GM19372 (cell line): Measurements from ENCODE around the gene SLC6A16.
"Not testable (repeated sequence)": the region's sequence is repeated elsewhere in the genome, so short reads cannot be mapped to it uniquely, and the experiment has no call there.

ENCODE experiments used
- ATAC-seq: cut with Tn5 transposase; IDR thresholded peaks from one replicate; pipeline ENCODE4 v1.9.1; 2021; ENCODE audit warnings: mild to moderate bottlenecking, low read depth, moderate library complexity; ENCODE audit not compliant: unreplicated experiment

The SLC6A16 gene

GRCh38 chr19:49332691-49333417 is 7.9 kb upstream of the SLC6A16 start:
- not testable (repeated sequence) for ATAC-seq

- no peak for ATAC-seq
Observed at GRCh38 chr19:49331616-49332055, 6.6 kb upstream of the SLC6A16 start.

DNA sequence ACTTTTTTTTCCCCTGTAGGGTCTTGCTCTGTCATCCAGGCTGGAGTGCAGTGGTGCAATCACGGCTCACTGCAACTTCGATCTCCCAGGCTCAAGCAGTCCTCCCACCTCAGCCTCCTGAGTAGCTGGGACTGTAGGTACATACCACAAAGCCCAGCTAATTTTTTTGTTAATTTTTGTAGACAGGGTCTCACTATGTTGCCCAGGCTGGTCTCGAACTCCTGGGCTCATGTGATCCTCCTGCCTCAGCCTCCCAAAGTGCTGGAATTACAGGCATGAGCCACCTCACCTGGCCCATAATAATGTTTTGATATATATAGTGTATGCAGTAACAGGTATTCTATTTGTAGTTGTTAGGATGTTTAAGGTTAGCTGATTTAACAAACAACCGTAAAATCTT is 6.2 kb upstream of the SLC6A16 start:
- ATAC-seq, result not testable (repeated sequence)

DNA sequence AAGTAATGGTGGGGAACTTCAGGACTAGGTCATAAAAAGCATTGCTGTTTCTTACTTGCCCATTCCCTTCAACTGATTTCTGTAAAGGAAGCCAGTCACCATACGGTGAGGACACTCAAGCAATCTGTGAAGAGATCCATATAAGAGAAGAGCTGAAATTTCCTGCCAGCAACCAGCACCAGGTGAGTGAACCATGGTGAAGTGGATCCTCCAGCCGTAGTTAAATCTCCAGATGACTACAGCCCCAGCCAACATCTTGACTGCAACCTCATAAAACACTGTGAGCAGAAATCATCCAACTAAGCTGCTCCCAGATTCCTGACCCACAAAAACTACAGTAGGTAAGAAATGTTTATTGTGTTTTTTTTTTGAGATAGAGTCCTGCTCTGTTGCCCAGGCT is 3.8 kb upstream of the SLC6A16 start:
- no peak for ATAC-seq

- no peak for ATAC-seq
Observed at GRCh38 chr19:49327878-49328544, 3.0 kb upstream of the SLC6A16 start.

GRCh38 chr19:49326165-49326704 is 1.2 kb upstream of the SLC6A16 start:
- ATAC-seq, result no peak

DNA sequence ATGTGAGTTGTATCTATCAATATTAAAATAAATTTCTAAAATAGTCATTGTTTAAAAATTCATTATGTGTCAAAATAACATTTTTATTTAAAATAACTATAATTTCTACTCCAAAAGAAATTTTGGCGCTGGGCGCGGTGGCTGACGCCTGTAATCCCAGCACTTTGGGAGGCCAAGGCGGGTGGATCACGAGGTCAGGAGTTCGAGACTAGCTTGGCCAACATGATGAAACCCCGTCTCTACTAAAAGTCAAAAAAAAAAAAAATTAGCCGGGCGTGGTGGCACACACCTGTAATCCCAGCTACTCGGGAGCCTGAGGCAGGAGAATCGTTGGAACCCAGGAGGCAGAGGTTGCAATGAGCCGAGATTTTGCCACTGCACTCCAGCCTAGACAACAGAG is 765 bp upstream of the SLC6A16 start:
- ATAC-seq, result not testable (repeated sequence)

- ATAC-seq, result no peak
Observed at GRCh38 chr19:49318296-49318695, 6.7 kb downstream of the SLC6A16 start.

DNA sequence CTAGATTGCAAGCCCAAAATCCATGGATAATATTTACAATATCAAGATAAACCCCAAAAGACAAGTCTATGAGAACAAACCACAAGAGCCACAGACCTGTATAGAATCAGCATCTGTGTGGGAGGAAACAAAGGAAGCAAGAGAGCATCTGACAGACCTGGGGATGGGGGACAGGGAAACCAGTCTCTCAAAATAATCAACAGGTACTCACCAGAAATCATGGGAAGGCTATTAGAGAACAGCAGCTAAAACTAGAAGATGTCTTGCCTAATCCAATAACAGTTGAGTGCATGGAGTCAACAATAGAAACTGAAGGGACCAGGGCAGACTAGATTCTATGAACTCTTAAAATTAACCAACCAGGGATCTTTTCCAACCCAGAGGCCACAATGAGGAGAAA is 8.7 kb downstream of the SLC6A16 start:
- ATAC-seq, result no peak

DNA sequence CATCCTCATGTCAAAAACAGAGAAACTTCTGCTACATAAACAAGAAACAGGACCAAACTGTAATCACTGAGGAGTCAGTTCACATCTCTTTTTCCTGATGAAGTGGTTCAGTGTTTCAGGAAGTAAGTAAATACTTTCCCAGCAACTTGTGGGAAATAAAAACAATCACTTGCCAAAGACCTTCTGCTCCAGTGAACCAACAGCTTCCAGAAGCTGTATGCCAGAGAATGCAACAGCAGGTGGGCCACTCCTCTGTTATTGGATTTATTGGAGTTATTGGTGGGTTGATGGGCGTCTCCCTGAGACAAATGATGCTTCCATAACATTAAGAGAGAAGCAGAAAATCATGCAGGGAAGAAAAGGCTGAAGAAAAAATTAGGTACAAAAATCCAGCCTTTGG is 9.9 kb downstream of the SLC6A16 start:
- no peak for ATAC-seq

DNA sequence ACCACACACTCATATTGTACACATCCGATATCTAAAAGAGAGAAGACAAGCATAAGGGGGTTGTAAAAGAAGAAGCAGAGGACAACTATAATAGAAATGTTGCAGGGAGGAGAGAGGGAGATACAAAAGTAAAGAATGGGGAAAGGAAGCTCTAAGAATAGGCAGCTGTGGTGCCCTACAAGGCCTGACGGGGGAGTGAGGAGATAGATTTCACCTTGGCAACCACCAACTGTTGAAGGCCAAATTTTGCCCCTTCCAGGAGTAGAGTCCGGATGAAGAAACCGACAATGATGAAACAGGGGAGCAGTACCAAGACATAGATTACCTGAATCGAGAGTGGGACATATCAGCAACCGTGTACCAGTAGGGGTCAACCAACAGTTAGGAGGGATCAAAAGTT is 15.9 kb downstream of the SLC6A16 start:
- no peak for ATAC-seq

GRCh38 chr19:49306734-49307133 is 18.3 kb downstream of the SLC6A16 start:
- ATAC-seq, result not testable (repeated sequence)

DNA sequence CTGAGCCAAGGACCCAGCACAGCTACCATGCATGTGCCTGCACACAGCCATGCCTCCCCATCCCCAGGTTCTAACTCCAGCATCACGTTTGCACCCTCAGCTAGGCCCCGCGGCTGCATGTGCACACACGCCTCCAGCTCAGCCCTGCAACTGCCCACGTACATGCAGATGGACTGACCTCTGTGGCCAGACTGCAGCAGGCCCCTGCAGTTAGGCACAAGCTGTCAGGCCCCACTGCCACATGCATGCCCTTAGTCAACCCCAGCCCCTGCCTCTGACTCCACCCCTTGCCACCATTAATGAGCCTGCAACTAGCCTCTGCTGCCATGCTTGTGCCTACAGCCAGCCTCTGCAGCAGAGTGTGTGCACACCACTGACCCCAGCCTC is 23.1 kb downstream of the SLC6A16 start:
- ATAC-seq, result no peak

GRCh38 chr19:49301165-49301865 is 23.7 kb downstream of the SLC6A16 start:
- no peak for ATAC-seq

- not testable (repeated sequence) for ATAC-seq
Observed at GRCh38 chr19:49298653-49299052, 26.3 kb downstream of the SLC6A16 start.

- ATAC-seq, result no peak
Observed at GRCh38 chr19:49297403-49297802, 27.6 kb downstream of the SLC6A16 start.

- ATAC-seq, result no peak
Observed at GRCh38 chr19:49295208-49295880, 29.6 kb downstream of the SLC6A16 start.

GRCh38 chr19:49294401-49294800 is 30.6 kb downstream of the SLC6A16 start:
- ATAC-seq, result no peak

- ATAC-seq, result no peak
Observed at GRCh38 chr19:49290517-49290916, 34.5 kb downstream of the SLC6A16 start.

GRCh38 chr19:49289286-49289685 is 35.7 kb downstream of the SLC6A16 start:
- ATAC-seq, result not testable (repeated sequence)

- ATAC-seq, result not testable (repeated sequence)
Observed at GRCh38 chr19:49288205-49288604, 36.8 kb downstream of the SLC6A16 start.
